Muscle of leg (tissue), 11 donors: ENCODE results near the gene VSTM2L. TPM values are rescaled to one million over a fixed set of nuclear protein-coding genes. Genes with fewer than 3 reads are reported as not detected.

Source experiments
- DNase-seq: peaks from one replicate; pipeline ENCODE4 v3.0.0; 2013
- H3K27ac ChIP-seq: one replicate; pipeline ENCODE4 v1.5.1; 2013; ENCODE audit warnings: mild to moderate bottlenecking, low read length, control low read depth
- H3K27me3 ChIP-seq: one replicate; pipeline ENCODE4 v1.6.1; 2013; ENCODE audit warnings: low read length; ENCODE audit not compliant: control insufficient read depth, insufficient read depth
- H3K36me3 ChIP-seq: one replicate; pipeline ENCODE4 v1.6.1; 2013; ENCODE audit warnings: low read length; ENCODE audit not compliant: control insufficient read depth, insufficient read depth
- H3K4me1 ChIP-seq: one replicate; pipeline ENCODE4 v1.6.1; 2013; ENCODE audit warnings: low read length; ENCODE audit not compliant: control insufficient read depth, insufficient read depth
- H3K4me3 ChIP-seq: one replicate; pipeline ENCODE4 v1.5.1; 2013; ENCODE audit warnings: low read length, control low read depth
- H3K9me3 ChIP-seq: replicated peaks from 2 replicates; pipeline ENCODE4 v1.6.1; 2013; ENCODE audit warnings: low read depth, low read length; ENCODE audit not compliant: control insufficient read depth
- WGBS: methylation state at CpG from one replicate; pipeline ENCODE4 v1.1.5; 2013; ENCODE audit warnings: missing lambda C conversion rate; ENCODE audit not compliant: insufficient coverage; 5-methylcytosine and 5-hydroxymethylcytosine counted together
- polyA plus RNA-seq, 8 donors: library from polyadenylated mRNA; unstranded; fragments of 120-200 nt; gene quantifications; one replicate each; pipeline versions ENCODE4 v1.2.1 to v1.2.3, GENCODE V29; 2013; ENCODE audit warnings: inconsistent platforms in 1 of 8, low replicate concordance in 1 of 8; ENCODE audit not compliant: insufficient read length in 8 of 8, insufficient read depth in 1 of 8
- total RNA-seq: library from RNA; stranded (reverse); fragments of 120-200 nt; gene quantifications from one replicate; pipeline ENCODE4 v1.2.4, GENCODE V29; 2013

The VSTM2L gene
- total and polyA plus RNA-seq, 9 donors, result 1.6 to 7.1 (median 3.0) TPM

- Histone ChIP-seq H3K4me1 (peaks cover 6% of the 10 kb centered on the region), H3K4me3 (no peak overlapping the region), H3K36me3 (no peaks in the 10 kb centered on the region), H3K27ac (no peak overlapping the region), H3K27me3 (peaks cover 33% of the 10 kb centered on the region), H3K9me3 (no peaks in the 10 kb centered on the region)
- WGBS, result 65% methylated on average over 4 of the region's 18 CpGs
- no peak for DNase-seq
Observed at GRCh38 chr20:37927410-37928095, 24.6 kb downstream of the VSTM2L start.

DNA sequence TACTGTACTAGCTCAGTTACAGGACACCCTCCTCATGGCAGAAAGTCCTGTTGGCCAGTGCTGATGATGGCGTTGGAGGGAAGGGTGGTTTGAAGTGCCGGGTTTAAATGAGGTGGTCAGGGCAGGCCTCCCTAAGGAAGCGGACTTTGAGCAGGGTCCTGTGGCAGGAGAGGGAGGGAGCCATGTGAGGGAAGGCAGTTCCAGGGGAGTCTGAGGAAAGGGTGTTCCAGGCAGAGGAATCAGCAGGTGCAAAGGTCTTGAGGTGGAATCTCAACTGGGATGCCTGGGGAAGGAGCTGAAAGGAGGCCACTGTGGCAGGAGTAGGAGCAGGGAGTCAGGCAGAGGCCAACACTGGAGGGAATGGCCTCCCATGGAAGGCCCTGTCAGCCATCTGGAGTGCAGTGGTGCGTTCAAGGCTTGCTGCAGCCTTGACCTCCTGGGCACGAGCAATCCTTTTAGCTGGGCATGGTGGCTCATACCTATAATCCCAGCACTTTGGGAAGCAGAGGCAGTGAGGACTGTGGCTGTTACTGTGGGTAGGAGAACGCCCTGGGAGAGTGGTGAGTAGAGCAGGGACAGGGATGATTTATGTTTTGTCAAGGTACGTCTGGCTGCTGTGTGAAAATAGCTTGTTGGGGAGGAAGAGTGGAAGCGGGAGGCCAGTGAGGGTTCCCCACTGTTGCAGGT, 26.2 kb downstream of the VSTM2L start:
- H3K27me3 ChIP-seq, result peaks cover 32% of the 10 kb centered on the region
- H3K4me1 ChIP-seq, result peaks cover 6% of the 10 kb centered on the region
- H3K9me3 ChIP-seq, result no peaks in the 10 kb centered on the region
- no peak overlapping the region for H3K4me3 ChIP-seq
- WGBS, result 54% methylated on average over 7 of the region's 8 CpGs
- H3K27ac ChIP-seq, result no peak overlapping the region
- no peak for DNase-seq
- no peaks in the 10 kb centered on the region for H3K36me3 ChIP-seq

GRCh38 chr20:37929683-37930014, 26.7 kb downstream of the VSTM2L start:
- H3K27ac ChIP-seq, result no peak overlapping the region
- no peak overlapping the region for H3K4me3 ChIP-seq
- WGBS, result 55% methylated on average over 2 of the region's 4 CpGs
- peaks cover 32% of the 10 kb centered on the region for H3K27me3 ChIP-seq
- peaks cover 6% of the 10 kb centered on the region for H3K4me1 ChIP-seq
- H3K36me3 ChIP-seq, result no peaks in the 10 kb centered on the region
- H3K9me3 ChIP-seq, result no peaks in the 10 kb centered on the region
- DNase-seq, result no peak

- no peaks in the 10 kb centered on the region for H3K9me3 ChIP-seq
- no peak for DNase-seq
- H3K4me3 ChIP-seq, result no peak overlapping the region
- 71% methylated on average over 19 of the region's 27 CpGs for WGBS
- no peak overlapping the region for H3K27ac ChIP-seq
- peaks cover 32% of the 10 kb centered on the region for H3K27me3 ChIP-seq
- peaks cover 6% of the 10 kb centered on the region for H3K4me1 ChIP-seq
- no peaks in the 10 kb centered on the region for H3K36me3 ChIP-seq
Observed at GRCh38 chr20:37931153-37931922, 28.4 kb downstream of the VSTM2L start.

DNA sequence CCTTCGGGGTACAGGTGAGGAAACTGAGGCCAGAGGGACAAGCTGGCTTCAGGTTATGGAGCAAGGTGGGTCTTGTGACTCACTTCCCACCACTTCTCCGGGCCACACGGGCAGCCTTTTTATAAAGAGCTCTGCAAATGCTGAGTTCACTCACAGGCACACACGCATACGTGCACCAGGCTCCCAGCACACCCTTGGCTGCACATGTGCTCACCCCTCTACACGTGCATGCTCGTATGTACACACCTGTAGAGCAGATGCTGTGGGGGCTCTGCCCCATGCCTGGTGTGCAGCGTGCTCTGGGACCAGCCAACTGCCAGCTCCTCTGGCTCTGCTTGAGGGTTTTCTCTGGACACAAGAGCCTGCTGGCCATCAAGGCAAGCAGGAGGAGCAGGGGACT, 29.1 kb downstream of the VSTM2L start:
- DNase-seq, result no peak

GRCh38 chr20:37932919-37933318, 30.0 kb downstream of the VSTM2L start:
- Histone ChIP-seq H3K27me3 (peaks cover 30% of the 10 kb centered on the region), H3K4me3 (no peak overlapping the region), H3K27ac (no peak overlapping the region), H3K36me3 (no peaks in the 10 kb centered on the region), H3K9me3 (no peaks in the 10 kb centered on the region), H3K4me1 (peaks cover 6% of the 10 kb centered on the region)
- WGBS, result 20% methylated on average over 2 of the region's 4 CpGs
- no peak for DNase-seq

More for the DNA sequence above, 29.1 kb downstream of the VSTM2L start:
- 65% methylated on average over 8 of the region's 8 CpGs for WGBS
- Histone ChIP-seq H3K4me1 (peaks cover 6% of the 10 kb centered on the region), H3K9me3 (no peaks in the 10 kb centered on the region), H3K36me3 (no peaks in the 10 kb centered on the region), H3K27ac (no peak overlapping the region), H3K4me3 (no peak overlapping the region), H3K27me3 (peaks cover 32% of the 10 kb centered on the region)

- Histone ChIP-seq H3K9me3 (no peaks in the 10 kb centered on the region), H3K4me1 (peaks cover 6% of the 10 kb centered on the region), H3K27ac (no peak overlapping the region), H3K27me3 (peaks cover 29% of the 10 kb centered on the region), H3K4me3 (no peak overlapping the region), H3K36me3 (no peaks in the 10 kb centered on the region)
- DNase-seq, result no peak
- WGBS, result 80% methylated on average over 9 of the region's 15 CpGs
Observed at GRCh38 chr20:37933786-37934633, 31.1 kb downstream of the VSTM2L start.

GRCh38 chr20:37934634-37935375, 31.9 kb downstream of the VSTM2L start:
- H3K4me1 ChIP-seq, result peaks cover 6% of the 10 kb centered on the region
- DNase-seq, result no peak
- 76% methylated on average over 7 of the region's 14 CpGs for WGBS
- H3K27ac ChIP-seq, result no peak overlapping the region
- H3K36me3 ChIP-seq, result no peaks in the 10 kb centered on the region
- no peaks in the 10 kb centered on the region for H3K9me3 ChIP-seq
- peaks cover 22% of the 10 kb centered on the region for H3K27me3 ChIP-seq
- no peak overlapping the region for H3K4me3 ChIP-seq

DNA sequence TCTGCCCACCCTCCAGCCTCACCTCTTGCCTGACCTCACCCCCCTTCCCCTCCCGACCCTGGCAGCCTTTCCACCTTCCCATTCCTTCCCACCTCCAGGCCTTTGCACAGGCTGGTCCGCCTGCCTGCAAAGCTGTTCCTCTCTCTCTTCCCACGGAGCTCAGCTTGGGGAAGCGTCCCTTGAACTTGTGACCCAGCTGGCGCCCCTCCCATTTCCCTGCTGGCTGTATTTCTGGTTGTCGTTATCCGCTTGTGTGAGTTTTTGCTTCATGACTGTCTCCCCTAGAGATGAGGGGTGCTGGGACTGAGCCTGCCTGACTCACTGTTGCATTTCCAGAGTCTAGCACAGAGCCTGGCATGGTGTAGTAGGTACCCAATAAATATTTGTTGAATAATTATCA, 32.5 kb downstream of the VSTM2L start:
- DNase-seq, result no peak
- no peak overlapping the region for H3K4me3 ChIP-seq
- peaks cover 6% of the 10 kb centered on the region for H3K4me1 ChIP-seq
- no peak overlapping the region for H3K27ac ChIP-seq
- 0% methylated on average over 1 of the region's 7 CpGs for WGBS
- H3K27me3 ChIP-seq, result peaks cover 19% of the 10 kb centered on the region
- no peaks in the 10 kb centered on the region for H3K9me3 ChIP-seq
- no peaks in the 10 kb centered on the region for H3K36me3 ChIP-seq
